ENCODE data around the gene CMSS1. TPM values are rescaled to one million over a fixed set of nuclear protein-coding genes. Genes with fewer than 3 reads are reported as not detected.

CMSS1 gene
- total RNA-seq, 1 donor from 2014 or later: 17.3 TPM

DNA sequence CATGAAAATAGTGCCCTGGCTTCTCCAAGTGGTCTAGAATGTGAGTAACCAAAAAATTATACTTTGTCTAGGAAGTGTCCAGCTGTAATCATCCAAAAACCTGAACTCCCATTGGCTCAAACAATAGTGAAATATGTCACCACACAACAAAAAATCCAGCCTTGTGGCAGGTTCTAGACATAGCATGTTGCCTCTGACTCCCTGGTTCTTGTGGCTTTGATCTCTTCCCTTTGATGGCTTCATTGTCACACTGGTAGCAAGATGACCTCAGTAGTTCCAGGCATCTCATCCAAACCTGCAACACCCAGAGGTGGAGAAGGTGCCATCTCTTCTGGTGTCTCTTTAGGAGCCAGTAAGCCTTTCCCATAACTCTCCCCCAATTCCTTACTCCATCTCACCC lies 74.7 kb downstream of the CMSS1 start:
- no peaks in the 10 kb centered on the region for H3K36me3 ChIP-seq
- no peaks in the 10 kb centered on the region for H3K4me1 ChIP-seq
- no peak for DNase-seq
- no peaks in the 10 kb centered on the region for H3K9me3 ChIP-seq
- intact Hi-C loops (cut with DNase I): no loop called here
- ATAC-seq: no peak
- H3K27ac ChIP-seq: no peak overlapping the region
- no peak for TF ChIP-seq CTCF (IDR thresholded peaks at IDR 0.05)
- H3K27me3 ChIP-seq (ENCODE audit: low read depth): no peaks in the 10 kb centered on the region
- no peak overlapping the region for H3K4me3 ChIP-seq

DNA sequence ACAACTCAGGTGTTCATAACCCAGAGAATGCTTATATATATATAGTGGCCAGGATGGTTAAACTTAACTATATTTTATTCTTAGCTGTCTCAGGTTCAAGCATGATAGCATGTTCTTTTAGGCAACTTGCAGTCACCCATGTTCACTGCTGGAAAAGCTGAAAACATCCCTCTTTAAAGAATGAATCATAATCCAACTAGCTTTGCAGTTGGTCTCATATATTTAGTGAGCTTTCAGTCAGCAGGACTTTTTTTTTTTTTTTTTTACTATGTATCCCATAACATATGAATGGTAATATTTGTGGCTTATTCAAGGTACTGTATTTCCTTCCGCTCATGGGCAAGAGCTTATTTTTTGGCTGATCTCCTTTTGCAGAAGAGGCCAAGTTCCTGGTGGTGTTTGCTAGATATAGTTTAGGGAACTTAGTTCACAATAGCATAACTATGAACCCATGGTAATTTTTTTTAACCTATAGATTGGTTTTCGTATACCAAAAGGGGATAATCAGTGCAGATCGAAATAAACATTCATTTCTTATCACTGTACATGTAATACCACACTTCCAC lies 77.6 kb downstream of the CMSS1 start:
- Histone ChIP-seq H3K36me3 (no peaks in the 10 kb centered on the region), H3K9me3 (no peaks in the 10 kb centered on the region), H3K27ac (no peak overlapping the region), H3K4me1 (no peaks in the 10 kb centered on the region), H3K27me3 (ENCODE audit: low read depth) (no peaks in the 10 kb centered on the region), H3K4me3 (no peak overlapping the region)
- TF ChIP-seq CTCF (IDR thresholded peaks at IDR 0.05): no peak
- ATAC-seq: peak in 1 of 2 donors; percentile 28
- DNase-seq: no peak
- intact Hi-C loops (cut with DNase I): no loop called here

- peaks cover 2% of the 10 kb centered on the region for H3K4me1 ChIP-seq
These were observed 78.2 kb downstream of the CMSS1 start for GRCh38 chr3:99895703-99896441.

GRCh38 chr3:99896482-99896881 lies 78.8 kb downstream of the CMSS1 start:
- Histone ChIP-seq H3K4me1 (peaks cover 8% of the 10 kb centered on the region), H3K27me3 (ENCODE audit: low read depth) (no peaks in the 10 kb centered on the region), H3K27ac (peak overlapping the region; percentile 42), H3K4me3 (no peak overlapping the region), H3K36me3 (no peaks in the 10 kb centered on the region), H3K9me3 (no peaks in the 10 kb centered on the region)
- TF ChIP-seq CTCF (IDR thresholded peaks at IDR 0.05): no peak
- no peak for DNase-seq
- intact Hi-C loops (cut with DNase I): no loop called here
- ATAC-seq: no peak

More at GRCh38 chr3:99895703-99896441, 78.2 kb downstream of the CMSS1 start:
- DNase-seq: no peak
- TF ChIP-seq CTCF (IDR thresholded peaks at IDR 0.05): no peak
- Histone ChIP-seq H3K36me3 (no peaks in the 10 kb centered on the region), H3K27me3 (ENCODE audit: low read depth) (no peaks in the 10 kb centered on the region), H3K4me3 (no peak overlapping the region), H3K9me3 (no peaks in the 10 kb centered on the region), H3K27ac (peak overlapping the region; percentile 42)
- intact Hi-C loops (cut with DNase I): no loop called here
- peak; percentile 72 to 74 for ATAC-seq

- no peak for TF ChIP-seq CTCF (IDR thresholded peaks at IDR 0.05)
- H3K36me3 ChIP-seq: no peaks in the 10 kb centered on the region
- intact Hi-C loops (cut with DNase I): no loop called here
- DNase-seq (no peak), ATAC-seq (no peak)
- H3K27ac ChIP-seq: no peak overlapping the region
- no peaks in the 10 kb centered on the region for H3K9me3 ChIP-seq
- no peaks in the 10 kb centered on the region for H3K27me3 ChIP-seq (ENCODE audit: low read depth)
- H3K4me3 ChIP-seq: no peak overlapping the region
- peaks cover 15% of the 10 kb centered on the region for H3K4me1 ChIP-seq
These were observed 81.9 kb downstream of the CMSS1 start for GRCh38 chr3:99899603-99900002.

All from lower lobe of right lung (tissue), 2 donors.